HG02884 (cell line): ENCODE results near the gene PGM1.

Experiments used
- ATAC-seq: cut with Tn5 transposase; IDR thresholded peaks from one replicate; pipeline ENCODE4 v1.9.1; 2021; ENCODE audit warnings: mild to moderate bottlenecking, moderate library complexity; ENCODE audit not compliant: unreplicated experiment

The PGM1 gene

GRCh38 chr1:63600248-63600647 lies 7.0 kb downstream of the PGM1 start:
- no peak for ATAC-seq

DNA sequence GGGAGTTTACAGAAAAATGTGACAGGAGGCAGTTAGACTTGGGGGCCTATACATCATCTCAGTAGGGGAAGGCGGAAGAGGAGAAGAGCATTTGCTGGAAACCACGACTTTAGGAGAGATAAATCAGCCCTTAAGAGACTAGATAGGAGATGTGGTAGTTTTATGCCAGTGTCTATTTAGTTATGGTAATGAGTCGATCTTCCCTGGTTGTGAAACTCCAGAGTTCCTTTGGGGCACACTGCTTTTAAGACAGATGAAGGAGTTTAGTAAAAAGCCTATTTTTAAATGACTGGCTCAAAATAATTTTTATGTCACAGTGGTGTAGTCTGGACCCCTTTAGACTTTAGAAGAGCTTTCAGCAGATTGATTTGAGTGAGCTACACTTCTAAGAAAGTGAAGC lies 7.8 kb downstream of the PGM1 start:
- no peak for ATAC-seq

DNA sequence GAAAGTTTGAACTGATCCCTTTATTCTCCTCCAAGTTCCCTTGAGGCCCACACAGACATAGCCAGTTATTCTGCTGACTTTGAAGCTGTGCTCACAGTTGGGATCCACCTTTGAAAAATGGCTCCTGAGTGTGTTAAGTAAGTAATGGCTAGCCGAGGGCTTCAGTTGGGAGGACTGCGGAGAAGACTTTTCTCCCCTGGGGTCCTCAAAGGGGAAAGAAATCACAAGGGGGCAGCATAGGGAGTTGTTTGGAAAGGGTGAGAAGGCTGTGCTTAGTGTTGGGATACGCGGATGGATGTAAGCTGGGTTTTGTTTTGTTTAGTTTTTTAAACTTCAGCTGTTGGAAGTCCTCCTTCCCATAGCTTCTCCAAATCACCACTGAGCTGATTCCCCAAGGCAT lies 8.3 kb downstream of the PGM1 start:
- no peak for ATAC-seq

GRCh38 chr1:63601912-63602311 lies 8.7 kb downstream of the PGM1 start:
- ATAC-seq: no peak

- no peak for ATAC-seq
Measured at GRCh38 chr1:63602629-63603028, 9.4 kb downstream of the PGM1 start.

DNA sequence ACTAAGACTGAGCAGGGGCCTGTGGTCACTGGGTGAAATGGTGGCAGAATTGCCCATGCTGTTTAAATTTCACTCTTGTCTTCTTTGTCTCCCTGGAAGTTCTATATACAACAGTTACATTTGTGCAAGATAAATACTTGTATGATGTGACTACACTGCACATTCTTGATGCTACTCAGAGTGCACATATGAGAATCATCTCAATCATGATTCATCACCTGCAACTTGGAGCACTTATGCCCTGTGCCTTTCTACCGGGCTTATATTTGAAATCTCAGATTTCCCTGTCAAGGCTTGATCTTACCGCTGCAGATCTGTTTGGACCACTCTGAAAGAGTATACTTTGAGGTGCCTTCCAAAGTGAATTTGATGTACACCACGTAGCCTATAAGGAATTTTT lies 10.6 kb downstream of the PGM1 start:
- ATAC-seq: no peak

DNA sequence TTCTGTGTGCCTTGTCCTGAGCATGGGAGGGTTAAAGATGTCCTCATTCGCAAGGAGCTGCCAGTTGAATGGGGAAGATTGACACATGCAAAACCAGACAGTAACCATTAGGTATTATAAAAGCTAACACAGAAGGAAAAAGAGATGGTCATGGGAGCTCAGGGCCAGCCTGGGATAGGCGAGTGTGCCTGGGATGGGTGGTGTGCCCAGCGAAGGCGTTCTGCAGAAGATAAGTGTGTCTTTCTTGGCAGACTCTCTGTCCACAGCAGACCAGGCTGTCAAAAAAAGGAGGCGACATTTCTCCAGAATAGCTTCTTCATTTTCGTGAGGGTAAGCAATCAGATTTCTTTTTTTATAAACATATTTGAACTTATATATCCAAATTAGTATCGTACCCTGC lies 14.1 kb downstream of the PGM1 start:
- no peak for ATAC-seq

GRCh38 chr1:63611231-63611630 lies 18.0 kb downstream of the PGM1 start:
- ATAC-seq: no peak

GRCh38 chr1:63612564-63612963 lies 19.4 kb downstream of the PGM1 start:
- no peak for ATAC-seq

- no peak for ATAC-seq
Measured at GRCh38 chr1:63612971-63613370, 19.8 kb downstream of the PGM1 start.

GRCh38 chr1:63615768-63616420 lies 22.7 kb downstream of the PGM1 start:
- peak; percentile 61 for ATAC-seq

- no peak for ATAC-seq
Measured at GRCh38 chr1:63617450-63617849, 24.2 kb downstream of the PGM1 start.

DNA sequence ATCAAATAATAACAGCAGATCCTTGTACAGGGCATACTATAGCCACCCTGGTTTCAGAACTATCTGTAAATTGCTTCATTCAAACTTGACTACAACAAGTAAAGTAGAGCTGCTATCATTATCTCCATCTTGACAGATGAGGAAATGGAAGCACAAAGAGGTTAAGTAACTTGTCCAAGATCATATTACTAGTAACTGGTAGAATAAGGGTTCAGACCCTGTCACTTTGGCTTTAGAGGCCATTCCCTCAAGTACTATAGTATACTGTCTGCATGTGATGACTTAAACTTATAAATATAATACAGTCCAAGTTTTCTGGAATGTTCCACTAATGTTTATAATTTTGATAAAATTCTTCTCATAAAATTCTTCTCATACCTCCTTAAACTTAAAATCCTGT lies 24.8 kb downstream of the PGM1 start:
- ATAC-seq: no peak

- no peak for ATAC-seq
Measured at GRCh38 chr1:63619558-63619957, 26.3 kb downstream of the PGM1 start.

GRCh38 chr1:63620671-63621070 lies 27.5 kb downstream of the PGM1 start:
- no peak for ATAC-seq

DNA sequence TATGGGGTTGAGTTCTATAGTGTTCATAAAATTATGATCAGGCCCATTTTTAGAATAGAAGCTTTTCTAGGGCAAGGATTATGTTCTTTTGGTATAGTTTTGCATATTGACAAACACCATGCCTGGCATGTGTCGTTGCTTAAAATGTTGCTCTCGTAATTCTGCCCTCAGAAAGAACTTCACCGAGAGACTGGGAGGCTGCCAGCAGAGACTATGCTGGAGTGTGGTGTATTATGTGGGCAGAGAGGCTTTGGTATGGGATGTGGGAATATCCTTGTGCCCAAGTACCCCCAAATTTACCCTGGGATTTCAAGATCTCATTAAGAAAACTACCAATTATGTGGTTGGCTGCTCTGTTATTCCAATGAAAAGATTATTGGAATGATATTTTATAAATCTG lies 27.9 kb downstream of the PGM1 start:
- ATAC-seq: no peak

GRCh38 chr1:63621698-63622097 lies 28.5 kb downstream of the PGM1 start:
- no peak for ATAC-seq

DNA sequence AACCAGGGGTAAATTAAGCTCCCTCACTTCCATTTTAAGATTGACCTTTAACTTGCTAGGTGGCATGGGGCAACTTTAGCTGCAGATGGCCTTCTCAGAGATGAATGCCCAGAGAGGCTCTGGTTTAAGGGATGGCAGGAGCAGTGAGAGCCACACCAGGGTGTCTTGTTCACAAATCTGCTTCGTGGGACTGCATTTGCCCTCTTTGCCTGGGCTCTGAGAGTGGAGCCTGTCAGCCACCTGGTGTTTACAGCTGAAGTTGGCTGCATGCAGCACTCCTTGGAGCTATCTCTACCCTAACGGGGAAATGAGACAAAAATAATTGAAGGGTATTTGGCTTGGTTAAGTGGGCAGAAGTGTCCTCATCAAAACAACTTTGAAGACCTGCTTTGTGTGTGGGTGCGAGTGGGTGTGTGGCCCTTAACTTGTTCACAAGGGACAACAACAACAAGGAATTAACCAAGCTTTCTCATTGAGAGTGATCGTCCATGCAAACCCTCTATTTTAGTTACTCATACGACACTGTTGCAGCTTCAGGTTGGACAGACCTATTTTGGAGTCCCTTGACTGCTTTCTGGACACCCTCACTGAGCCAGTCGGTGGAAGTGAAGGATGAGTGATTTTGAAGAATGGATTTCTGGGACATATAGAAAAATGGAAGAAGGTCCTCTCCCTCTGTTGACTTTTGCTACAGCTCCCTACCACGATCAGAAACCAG lies 29.8 kb downstream of the PGM1 start:
- ATAC-seq: no peak

GRCh38 chr1:63623952-63624351 lies 30.7 kb downstream of the PGM1 start:
- ATAC-seq: no peak

DNA sequence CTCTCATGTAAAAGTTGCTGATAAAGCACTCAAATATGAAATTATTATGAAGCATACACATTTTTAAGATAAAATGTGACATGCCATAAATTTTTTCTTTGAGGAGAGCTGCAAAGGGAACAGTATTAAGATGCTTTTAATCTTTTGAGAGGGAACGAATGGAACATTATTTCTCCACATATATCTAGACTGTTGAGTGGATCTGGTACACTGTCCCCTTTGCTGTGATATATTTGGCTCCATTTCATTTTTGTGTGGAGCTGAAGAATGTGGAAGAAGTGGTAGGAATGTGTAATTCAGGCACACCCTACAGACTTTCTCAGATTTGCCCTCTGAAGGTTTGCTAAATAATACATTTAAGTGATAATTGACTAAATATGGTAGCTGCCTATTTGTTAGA lies 31.7 kb downstream of the PGM1 start:
- ATAC-seq: no peak

DNA sequence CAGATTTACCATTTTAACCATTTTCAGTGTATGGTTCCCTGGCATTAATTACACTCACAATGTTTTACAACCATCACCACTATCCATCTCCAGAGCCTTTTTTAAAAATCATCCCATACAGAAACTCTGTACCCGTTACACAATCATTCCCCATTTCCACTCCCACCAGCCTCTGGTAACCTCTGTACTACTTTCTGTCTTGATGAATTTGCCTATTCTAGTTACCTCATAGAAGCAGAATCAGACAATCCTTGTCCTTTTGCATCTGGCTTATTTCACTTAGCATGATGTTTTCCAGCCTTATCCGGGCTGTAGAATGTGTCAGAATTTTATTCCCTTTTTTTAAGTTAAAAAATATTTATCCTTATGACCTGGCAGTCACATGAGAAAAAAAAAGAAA lies 33.0 kb downstream of the PGM1 start:
- ATAC-seq: no peak

DNA sequence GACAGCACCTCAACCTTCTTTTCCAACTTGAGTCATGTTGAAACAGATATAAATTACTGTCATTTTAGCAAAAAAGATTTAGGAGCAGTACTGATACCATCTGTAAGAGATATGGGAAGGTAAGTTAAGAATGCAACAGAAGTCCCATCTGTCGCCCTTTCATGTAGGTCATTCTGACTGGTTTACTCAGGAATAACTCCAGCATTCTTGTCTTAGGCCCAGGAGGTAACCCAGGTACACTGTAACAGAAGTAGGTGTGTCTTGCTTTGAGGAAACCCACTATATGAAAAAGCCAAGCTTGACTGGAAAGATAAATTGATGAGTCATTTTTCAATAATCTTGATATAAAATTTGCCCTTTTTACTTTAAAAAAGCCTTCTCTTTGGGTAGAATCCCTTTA lies 35.4 kb downstream of the PGM1 start:
- ATAC-seq: no peak

- ATAC-seq: no peak
Measured at GRCh38 chr1:63630238-63630637, 37.0 kb downstream of the PGM1 start.
